ENCODE data around the gene POLR2E. TPM values are rescaled to one million over a fixed set of nuclear protein-coding genes. Genes with fewer than 3 reads are reported as not detected.

Gene POLR2E
- total RNA-seq, 1 experiment from 2014 or later, result 281 TPM

DNA sequence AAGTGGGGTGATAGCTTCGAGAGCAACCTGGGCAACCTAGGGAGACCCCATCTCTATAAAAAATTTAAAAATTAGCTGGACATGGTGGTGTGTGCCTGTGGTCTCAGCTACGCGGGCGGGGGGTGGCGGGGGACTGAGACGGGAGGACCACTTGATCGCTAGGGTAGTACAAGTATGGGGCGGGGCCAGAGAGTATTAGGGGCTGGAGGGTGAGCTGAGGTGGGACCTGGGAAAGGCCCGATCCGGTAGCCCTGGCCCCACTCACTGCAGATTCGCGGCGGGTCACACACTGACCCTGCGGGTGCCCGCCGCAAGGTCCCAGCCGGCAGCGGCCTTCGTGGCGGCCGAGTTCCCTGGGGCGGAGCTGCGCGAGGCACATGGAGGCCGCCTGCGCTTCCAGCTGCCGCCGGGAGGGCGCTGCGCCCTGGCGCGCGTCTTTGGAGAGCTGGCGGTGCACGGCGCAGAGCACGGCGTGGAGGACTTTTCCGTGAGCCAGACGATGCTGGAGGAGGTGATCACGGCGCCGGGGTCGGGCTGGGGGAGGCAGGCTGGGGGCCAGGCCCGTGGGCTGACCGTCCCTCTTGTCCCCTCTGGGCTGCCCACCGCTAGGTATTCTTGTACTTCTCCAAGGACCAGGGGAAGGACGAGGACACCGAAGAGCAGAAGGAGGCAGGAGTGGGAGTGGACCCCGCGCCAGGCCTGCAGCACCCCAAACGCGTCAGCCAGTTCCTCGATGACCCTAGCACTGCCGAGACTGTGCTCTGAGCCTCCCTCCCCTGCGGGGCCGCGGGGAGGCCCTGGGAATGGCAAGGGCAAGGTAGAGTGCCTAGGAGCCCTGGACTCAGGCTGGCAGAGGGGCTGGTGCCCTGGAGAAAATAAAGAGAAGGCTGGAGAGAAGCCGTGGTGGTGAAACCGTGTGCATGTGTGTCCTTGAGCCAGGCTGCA, 30.2 kb downstream of the POLR2E start (continued):
- TF ChIP-seq, protein P1, sequence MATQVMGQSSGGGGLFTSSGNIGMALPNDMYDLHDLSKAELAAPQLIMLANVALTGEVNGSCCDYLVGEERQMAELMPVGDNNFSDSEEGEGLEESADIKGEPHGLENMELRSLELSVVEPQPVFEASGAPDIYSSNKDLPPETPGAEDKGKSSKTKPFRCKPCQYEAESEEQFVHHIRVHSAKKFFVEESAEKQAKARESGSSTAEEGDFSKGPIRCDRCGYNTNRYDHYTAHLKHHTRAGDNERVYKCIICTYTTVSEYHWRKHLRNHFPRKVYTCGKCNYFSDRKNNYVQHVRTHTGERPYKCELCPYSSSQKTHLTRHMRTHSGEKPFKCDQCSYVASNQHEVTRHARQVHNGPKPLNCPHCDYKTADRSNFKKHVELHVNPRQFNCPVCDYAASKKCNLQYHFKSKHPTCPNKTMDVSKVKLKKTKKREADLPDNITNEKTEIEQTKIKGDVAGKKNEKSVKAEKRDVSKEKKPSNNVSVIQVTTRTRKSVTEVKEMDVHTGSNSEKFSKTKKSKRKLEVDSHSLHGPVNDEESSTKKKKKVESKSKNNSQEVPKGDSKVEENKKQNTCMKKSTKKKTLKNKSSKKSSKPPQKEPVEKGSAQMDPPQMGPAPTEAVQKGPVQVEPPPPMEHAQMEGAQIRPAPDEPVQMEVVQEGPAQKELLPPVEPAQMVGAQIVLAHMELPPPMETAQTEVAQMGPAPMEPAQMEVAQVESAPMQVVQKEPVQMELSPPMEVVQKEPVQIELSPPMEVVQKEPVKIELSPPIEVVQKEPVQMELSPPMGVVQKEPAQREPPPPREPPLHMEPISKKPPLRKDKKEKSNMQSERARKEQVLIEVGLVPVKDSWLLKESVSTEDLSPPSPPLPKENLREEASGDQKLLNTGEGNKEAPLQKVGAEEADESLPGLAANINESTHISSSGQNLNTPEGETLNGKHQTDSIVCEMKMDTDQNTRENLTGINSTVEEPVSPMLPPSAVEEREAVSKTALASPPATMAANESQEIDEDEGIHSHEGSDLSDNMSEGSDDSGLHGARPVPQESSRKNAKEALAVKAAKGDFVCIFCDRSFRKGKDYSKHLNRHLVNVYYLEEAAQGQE (IDR thresholded peaks at IDR 0.05; ENCODE audit: low read depth), result no peak
- no peak for TF ChIP-seq RAD21 (IDR thresholded peaks at IDR 0.05; ENCODE audit: low read depth)

DNA sequence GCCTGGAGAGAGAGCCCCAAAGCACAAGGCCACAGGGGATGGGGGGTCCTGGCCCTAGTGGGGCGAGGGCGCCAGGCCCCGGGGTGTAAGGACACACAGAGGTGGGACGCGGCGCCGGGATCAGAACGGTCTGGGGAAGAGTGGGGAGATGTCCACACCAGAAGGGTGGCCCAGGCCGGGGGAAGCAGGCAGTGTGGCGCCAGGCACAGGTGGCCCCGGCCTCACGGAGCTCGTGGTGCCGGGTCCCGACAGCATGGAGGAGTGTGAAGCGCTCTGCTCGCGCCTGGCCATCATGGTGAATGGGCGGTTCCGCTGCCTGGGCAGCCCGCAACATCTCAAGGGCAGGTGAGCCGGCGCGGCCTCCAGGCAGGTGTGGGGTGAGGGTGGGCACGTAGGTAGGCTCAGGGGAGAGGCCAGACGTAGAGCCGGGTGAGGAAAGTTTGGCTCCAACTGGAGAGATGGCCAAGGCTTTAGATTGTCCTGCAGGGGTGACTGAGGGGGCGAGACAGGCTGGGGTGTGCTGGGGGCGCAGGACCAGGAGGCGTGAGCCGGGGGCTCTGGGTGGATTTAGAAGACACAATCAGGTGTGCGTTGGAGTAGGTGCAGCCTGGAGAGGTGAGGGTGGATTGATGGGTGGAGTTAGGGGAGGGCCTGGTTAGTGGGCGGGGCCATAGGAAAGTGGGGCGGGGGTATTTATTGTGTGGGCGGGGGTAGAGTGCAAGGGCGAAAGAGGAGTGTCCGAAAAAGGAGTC, 31.1 kb downstream of the POLR2E start:
- H3K36me3 ChIP-seq (ENCODE audit: control insufficient read depth in 1 of 2, insufficient read depth in 2 of 2, low read length in 2 of 2), result 0 out of 4 replicates have a peak, but pooled peaks cover 0 to 3% of the 10 kb centered on the region in 2 experiments
- H3K9me3 ChIP-seq (ENCODE audit: control insufficient read depth in 1 of 2, insufficient read depth in 1 of 2, low read depth in 1 of 2, low read length in 2 of 2), result no peaks in the 10 kb centered on the region
- H3K4me2 ChIP-seq (ENCODE audit: low read length), result peak overlapping the region; percentile 94
- no peak overlapping the region for H2AFZ ChIP-seq (ENCODE audit: low read depth, low read length, poor library complexity, severe bottlenecking)
- ChIA-PET CTCF (interaction anchor here (0.6 to 2.5 kb wide), 12 partner anchors 12 to 202 kb away, joined by 3 to 20 read pairs (median 4); partner anchors contain the start of genes ABCA7, ATP5F1D and GPX4), POLR2A (interaction anchor here (0.7 to 2.4 kb wide), 8 partner anchors 8 to 49 kb away, joined by 3 to 8 read pairs (median 4); partner anchors contain the start of gene ABCA7), RAD21 (ENCODE audit: low non-redundant PET in 1 of 2, low total read pairs in 2 of 2, uncharacterized antibody in 2 of 2, unreplicated experiment in 2 of 2) (interaction anchor here in 1 of 2 experiments (1.0 kb wide), 1 partner anchor 37 kb away, joined by 3 read pairs; the partner anchor contains the start of gene CNN2)
- no peaks in the 10 kb centered on the region for H3K27me3 ChIP-seq (ENCODE audit: insufficient read depth, low read length)
- H3K9me2 ChIP-seq (ENCODE audit: insufficient read depth), result no peaks in the 10 kb centered on the region
- intact Hi-C loops (cut with micrococcal nuclease), result loop anchor here (5.0 kb wide), 1 partner anchor 38 kb away; the partner anchor contains the start of gene GPX4
- peaks cover 26% of the 10 kb centered on the region; the same call in 1 of the 2 replicates for H3K79me2 ChIP-seq (ENCODE audit: insufficient read depth, low read length)
- no peak for TF ChIP-seq SRF (IDR thresholded peaks at IDR 0.05; ENCODE audit: low read depth)
- no peak for TF ChIP-seq EZH2 (IDR thresholded peaks at IDR 0.05)
- peak; percentile 50; the same call in 1 of the 2 replicates for TF ChIP-seq EGR1 (IDR thresholded peaks at IDR 0.05; ENCODE audit: low read depth)
- no peak for TF ChIP-seq CEBPB (IDR thresholded peaks at IDR 0.05; ENCODE audit: low read depth)
- no peak for TF ChIP-seq POLR2AphosphoS5 (IDR thresholded peaks at IDR 0.05; ENCODE audit: low read depth, low read length)
- peak overlapping the region; percentile 92 for H3K9ac ChIP-seq (ENCODE audit: low read length)
- peak overlapping the region; percentile 100 for H3K27ac ChIP-seq (ENCODE audit: low read depth, low read length)
- peaks cover 30 to 66% of the 10 kb centered on the region in 2 experiments for H3K4me1 ChIP-seq (ENCODE audit: control insufficient read depth in 1 of 2, insufficient read depth in 2 of 2, low read length in 2 of 2)
- H3K4me3 ChIP-seq (replicated peaks in 1 of 2; ENCODE audit: low read depth in 1 of 2, low read length in 2 of 2), result peak overlapping the region; percentile 64 to 78
- no TSS peak for BruUV-seq (replicated peaks)
- ATAC-seq (peak; percentile 41), DNase-seq (ENCODE audit: low read depth, low spot score) (no peak)
- H4K20me1 ChIP-seq (ENCODE audit: insufficient read depth), result no peaks in the 10 kb centered on the region
